Gastrocnemius medialis (tissue), 4 donors: ENCODE measurements around the gene ERAL1.

ENCODE experiments used
- CTCF ChIP-seq, 5 experiments: fragments of 450-650 bp in 3 of 5; fragments of 200-600 bp in 2 of 5; sonication (generic) in 2 of 5; IDR thresholded peaks in 4 of 5; conservative IDR thresholded peaks in 1 of 5; 1 replicate in 4 of 5; 2 replicates in 1 of 5; pipeline ENCODE4 v1.5.1; 2016 to 2019; ENCODE audit warnings: antibody characterized with exemption in 5 of 5, mild to moderate bottlenecking in 3 of 5, moderate library complexity in 3 of 5
- POLR2A ChIP-seq, 2 donors: fragments of 450-650 bp; IDR thresholded peaks; one replicate each; pipeline ENCODE4 v1.6.1; 2017; ENCODE audit warnings: antibody characterized with exemption in 2 of 2, mild to moderate bottlenecking in 2 of 2, moderate library complexity in 2 of 2

- TF ChIP-seq CTCF (IDR thresholded peaks at IDR 0.05 in 4 of 5, conservative IDR thresholded peaks at IDR 0.05 in 1 of 5), result no peak
- TF ChIP-seq POLR2A (IDR thresholded peaks at IDR 0.05), result no peak
These were observed 36.4 kb downstream of the ERAL1 start for GRCh38 chr17:28891201-28891600.
